Hepatocyte (in vitro differentiated cells): Measurements from ENCODE around the gene RABGAP1. TPM values are rescaled to one million over a fixed set of nuclear protein-coding genes. Genes with fewer than 3 reads are reported as not detected.

ENCODE experiments used
- DNase-seq: peaks from one replicate; pipeline ENCODE4 v3.0.0-alpha.2; 2016; ENCODE audit warnings: low spot score
- H2AFZ ChIP-seq: fragments of 200-600 bp; sonication (generic); 2 replicates; pipeline ENCODE4 v1.6.0; 2016; ENCODE audit warnings: antibody characterized with exemption, mild to moderate bottlenecking
- H3K27ac ChIP-seq: fragments of 200-600 bp; sonication (generic); 2 replicates; pipeline ENCODE4 v1.5.1; 2016; ENCODE audit warnings: mild to moderate bottlenecking
- H3K27me3 ChIP-seq: fragments of 200-600 bp; sonication (generic); 2 replicates; pipeline ENCODE4 v1.6.1; 2016
- H3K36me3 ChIP-seq: fragments of 200-600 bp; sonication (generic); replicated peaks from 2 replicates; pipeline ENCODE4 v1.5.1; 2016; ENCODE audit warnings: low read depth; ENCODE audit not compliant: insufficient read depth
- H3K4me1 ChIP-seq: fragments of 200-600 bp; sonication (generic); 2 replicates; pipeline ENCODE4 v1.5.1; 2016; ENCODE audit warnings: mild to moderate bottlenecking, moderate library complexity; ENCODE audit not compliant: insufficient read depth
- H3K4me2 ChIP-seq: fragments of 200-600 bp; sonication (generic); 2 replicates; pipeline ENCODE4 v1.6.0; 2016
- H3K4me3 ChIP-seq: fragments of 200-600 bp; sonication (generic); 2 replicates; pipeline ENCODE4 v1.5.1; 2016; ENCODE audit warnings: mild to moderate bottlenecking
- H3K79me2 ChIP-seq: fragments of 200-600 bp; sonication (generic); 2 replicates; pipeline ENCODE4 v1.6.0; 2017; ENCODE audit warnings: mild to moderate bottlenecking
- H3K9me2 ChIP-seq: fragments of 200-600 bp; sonication (generic); replicated peaks from 2 replicates; pipeline ENCODE4 v1.6.0; 2017; ENCODE audit warnings: mild to moderate bottlenecking; ENCODE audit not compliant: insufficient read depth
- H3K9me3 ChIP-seq: fragments of 200-600 bp; sonication (generic); 2 replicates; pipeline ENCODE4 v1.5.1; 2016; ENCODE audit warnings: low read depth, mild to moderate bottlenecking
- H4K20me1 ChIP-seq: fragments of 200-600 bp; sonication (generic); 2 replicates; pipeline ENCODE4 v1.6.0; 2016; ENCODE audit warnings: mild to moderate bottlenecking; ENCODE audit not compliant: insufficient read depth, poor library complexity, severe bottlenecking
- EZH2 ChIP-seq: fragments of 200-600 bp; sonication (generic); IDR thresholded peaks from 2 replicates; pipeline ENCODE4 v1.6.1; 2016; ENCODE audit warnings: antibody characterized with exemption, mild to moderate bottlenecking, borderline replicate concordance
- EZH2phosphoT487 ChIP-seq: fragments of 200-600 bp; sonication (generic); IDR thresholded peaks from one replicate; pipeline ENCODE4 v1.6.1; 2018; ENCODE audit warnings: antibody characterized with exemption, mild to moderate bottlenecking, low read depth, moderate library complexity; ENCODE audit not compliant: unreplicated experiment, severe bottlenecking
- WGBS: methylation state at CpG from one replicate; pipeline ENCODE4 v1.1.6; 2016; ENCODE audit warnings: low lambda C conversion rate; ENCODE audit errors: missing lambda C conversion rate; 5-methylcytosine and 5-hydroxymethylcytosine counted together
- polyA plus RNA-seq: library from polyadenylated mRNA; unstranded; fragments of >200 nt; fragmentation: Nextera tagmentation; extraction: Ambion mirVana; gene quantifications from 2 replicates; pipeline ENCODE4 v1.2.1, GENCODE V29; 2016
- total RNA-seq: library from RNA; depleted of rRNA; stranded (reverse); fragments of >200 nt; gene quantifications from 2 replicates; pipeline ENCODE4 v1.2.3, GENCODE V29; 2014
- TF ChIP-seq, protein P1 (sequence below): fragments of 200-600 bp; sonication (generic); IDR thresholded peaks from 2 replicates; pipeline ENCODE4 v1.5.1; 2016; ENCODE audit warnings: antibody characterized with exemption, mild to moderate bottlenecking; ENCODE audit not compliant: poor library complexity

Gene RABGAP1
- total and polyA plus RNA-seq, 2 experiments from 2014 or later: 26.8 to 58.4 TPM

DNA sequence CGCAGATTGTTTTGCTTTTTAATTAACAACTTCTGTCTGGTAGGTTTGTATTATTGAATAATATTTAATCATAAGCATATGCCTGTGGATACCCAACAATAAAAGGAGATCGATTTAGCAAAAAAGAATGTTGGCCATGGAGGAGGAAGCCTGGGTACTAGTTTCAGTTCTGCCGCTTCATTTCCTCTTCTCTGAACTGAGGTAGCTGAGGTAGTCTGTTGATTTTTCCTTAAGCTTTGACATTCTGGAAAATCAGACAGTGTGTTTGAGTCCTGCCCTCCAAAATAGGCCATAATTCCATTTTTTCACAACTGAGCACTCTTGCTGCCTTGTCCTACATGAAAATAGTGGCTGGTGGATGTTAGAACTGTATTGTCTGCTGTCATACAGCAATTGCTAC, 86.7 kb downstream of the RABGAP1 start:
- no peak overlapping the region for H3K4me3 ChIP-seq
- TF ChIP-seq EZH2: no peak
- TF ChIP-seq, protein P1, sequence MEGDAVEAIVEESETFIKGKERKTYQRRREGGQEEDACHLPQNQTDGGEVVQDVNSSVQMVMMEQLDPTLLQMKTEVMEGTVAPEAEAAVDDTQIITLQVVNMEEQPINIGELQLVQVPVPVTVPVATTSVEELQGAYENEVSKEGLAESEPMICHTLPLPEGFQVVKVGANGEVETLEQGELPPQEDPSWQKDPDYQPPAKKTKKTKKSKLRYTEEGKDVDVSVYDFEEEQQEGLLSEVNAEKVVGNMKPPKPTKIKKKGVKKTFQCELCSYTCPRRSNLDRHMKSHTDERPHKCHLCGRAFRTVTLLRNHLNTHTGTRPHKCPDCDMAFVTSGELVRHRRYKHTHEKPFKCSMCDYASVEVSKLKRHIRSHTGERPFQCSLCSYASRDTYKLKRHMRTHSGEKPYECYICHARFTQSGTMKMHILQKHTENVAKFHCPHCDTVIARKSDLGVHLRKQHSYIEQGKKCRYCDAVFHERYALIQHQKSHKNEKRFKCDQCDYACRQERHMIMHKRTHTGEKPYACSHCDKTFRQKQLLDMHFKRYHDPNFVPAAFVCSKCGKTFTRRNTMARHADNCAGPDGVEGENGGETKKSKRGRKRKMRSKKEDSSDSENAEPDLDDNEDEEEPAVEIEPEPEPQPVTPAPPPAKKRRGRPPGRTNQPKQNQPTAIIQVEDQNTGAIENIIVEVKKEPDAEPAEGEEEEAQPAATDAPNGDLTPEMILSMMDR: no peak
- TF ChIP-seq EZH2phosphoT487: no peak
- H3K27ac ChIP-seq: no peak overlapping the region
- H3K79me2 ChIP-seq: peaks cover 6% of the 10 kb centered on the region
- H2AFZ ChIP-seq: no peak overlapping the region
- no peaks in the 10 kb centered on the region for H3K9me3 ChIP-seq
- H4K20me1 ChIP-seq: no peaks in the 10 kb centered on the region
- 59% methylated on average over 3 of the region's 3 CpGs for WGBS
- H3K4me1 ChIP-seq: peaks cover 4% of the 10 kb centered on the region
- no peak for DNase-seq
- no peaks in the 10 kb centered on the region for H3K27me3 ChIP-seq
- H3K4me2 ChIP-seq: no peak overlapping the region
- no peaks in the 10 kb centered on the region for H3K36me3 ChIP-seq
- H3K9me2 ChIP-seq: no peaks in the 10 kb centered on the region

DNA sequence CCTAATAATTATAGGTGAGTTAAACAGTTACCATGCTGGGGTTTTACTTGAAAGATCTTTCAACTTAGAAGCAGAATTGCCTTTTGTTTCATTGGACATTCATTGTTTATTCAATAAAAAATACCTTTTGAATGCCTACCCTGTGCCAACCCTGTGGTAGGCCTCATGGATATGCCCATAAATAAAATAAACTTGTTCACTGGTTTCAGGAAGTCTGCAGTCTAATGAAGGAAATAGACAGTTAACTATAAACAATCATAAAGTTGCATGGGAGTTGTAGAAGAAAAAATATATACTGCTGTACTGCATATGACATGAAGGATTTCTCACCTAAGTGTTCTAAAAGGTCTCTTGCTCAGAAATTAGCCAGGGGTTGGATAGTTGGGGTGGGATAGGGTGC, 87.3 kb downstream of the RABGAP1 start:
- Histone ChIP-seq H4K20me1 (no peaks in the 10 kb centered on the region), H2AFZ (no peak overlapping the region), H3K4me3 (no peak overlapping the region), H3K4me1 (peaks cover 4% of the 10 kb centered on the region), H3K79me2 (peaks cover 6% of the 10 kb centered on the region), H3K9me2 (no peaks in the 10 kb centered on the region), H3K36me3 (no peaks in the 10 kb centered on the region), H3K4me2 (no peak overlapping the region), H3K9me3 (no peaks in the 10 kb centered on the region), H3K27me3 (no peaks in the 10 kb centered on the region), H3K27ac (no peak overlapping the region)
- no peak for DNase-seq
- TF ChIP-seq EZH2 (no peak), EZH2phosphoT487 (no peak)
- TF ChIP-seq, protein P1: no peak

DNA sequence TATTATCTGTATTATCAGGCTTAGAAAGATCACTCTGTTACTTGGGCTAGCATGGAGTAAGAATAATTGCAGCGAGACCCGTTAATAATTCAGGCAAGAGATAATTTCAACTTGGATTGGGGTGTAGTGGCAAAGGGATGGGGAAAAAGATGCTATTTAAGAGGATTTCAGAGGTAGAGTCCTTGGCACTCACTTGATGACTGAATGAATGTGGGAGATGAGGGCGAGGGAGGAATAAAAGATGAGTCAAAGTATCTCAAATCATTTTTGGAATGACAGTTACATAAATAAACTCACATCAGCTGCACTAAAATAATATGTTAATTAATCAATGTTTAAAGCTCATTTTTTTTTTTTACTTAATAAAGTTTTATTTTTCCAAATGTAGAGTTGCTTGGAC, 88.2 kb downstream of the RABGAP1 start:
- DNase-seq: no peak
- H3K4me1 ChIP-seq: peaks cover 4% of the 10 kb centered on the region
- no peaks in the 10 kb centered on the region for H3K9me3 ChIP-seq
- no peaks in the 10 kb centered on the region for H3K9me2 ChIP-seq
- peaks cover 6% of the 10 kb centered on the region for H3K79me2 ChIP-seq
- 98% methylated on average over 3 of the region's 3 CpGs for WGBS
- no peaks in the 10 kb centered on the region for H3K27me3 ChIP-seq
- H2AFZ ChIP-seq: no peak overlapping the region
- TF ChIP-seq EZH2 (no peak), EZH2phosphoT487 (no peak)
- no peaks in the 10 kb centered on the region for H4K20me1 ChIP-seq
- H3K27ac ChIP-seq: no peak overlapping the region
- no peaks in the 10 kb centered on the region for H3K36me3 ChIP-seq
- no peak overlapping the region for H3K4me3 ChIP-seq
- no peak overlapping the region for H3K4me2 ChIP-seq

DNA sequence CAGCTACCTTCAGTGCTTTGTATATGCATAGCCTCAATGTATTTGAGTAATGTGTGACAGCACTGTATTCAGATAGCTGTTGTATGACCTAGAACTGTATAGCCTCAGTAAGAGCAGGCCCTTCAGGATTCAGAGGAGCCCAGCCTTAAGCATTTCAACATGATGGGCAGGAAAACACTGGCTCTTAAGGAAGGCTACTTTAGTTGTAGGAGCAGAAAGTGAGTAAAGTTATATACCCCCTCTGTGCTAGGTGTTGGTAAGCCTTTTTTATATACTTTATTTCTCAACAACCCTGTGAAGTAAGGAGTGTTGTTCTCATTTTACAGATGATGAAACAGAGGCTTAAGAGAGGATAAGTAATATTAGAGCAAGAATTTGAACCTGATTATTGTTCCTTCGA, 91.1 kb downstream of the RABGAP1 start:
- Histone ChIP-seq H3K27ac (peak overlapping the region; percentile 5), H3K4me1 (peaks cover 2% of the 10 kb centered on the region), H3K79me2 (peaks cover 10% of the 10 kb centered on the region), H3K36me3 (no peaks in the 10 kb centered on the region), H2AFZ (no peak overlapping the region), H3K9me3 (no peaks in the 10 kb centered on the region), H4K20me1 (no peaks in the 10 kb centered on the region), H3K9me2 (no peaks in the 10 kb centered on the region), H3K4me2 (no peak overlapping the region), H3K4me3 (no peak overlapping the region), H3K27me3 (no peaks in the 10 kb centered on the region)
- DNase-seq: no peak
- TF ChIP-seq EZH2phosphoT487: no peak
- 80% methylated on average over 1 of the region's 1 CpG for WGBS
